GM19238 (cell line): Measurements from ENCODE around the gene FHIT.
"Not testable (repeated sequence)": the region's sequence is repeated elsewhere in the genome, so short reads cannot be mapped to it uniquely, and the experiment has no call there.

Experiments used
- DNase-seq: peaks from one replicate; pipeline ENCODE4 v3.0.0; 2011; ENCODE audit warnings: low spot score; ENCODE audit not compliant: insufficient read length

Gene FHIT

GRCh38 chr3:60737633-60738399 lies 513.4 kb downstream of the FHIT start:
- no peak for DNase-seq

GRCh38 chr3:60730371-60730770 lies 520.9 kb downstream of the FHIT start:
- DNase-seq: no peak

- no peak for DNase-seq
These were observed 522.2 kb downstream of the FHIT start for GRCh38 chr3:60729056-60729455.

- DNase-seq: no peak
These were observed 523.2 kb downstream of the FHIT start for GRCh38 chr3:60728006-60728405.

GRCh38 chr3:60720736-60721135 lies 530.5 kb downstream of the FHIT start:
- no peak for DNase-seq

- no peak for DNase-seq
These were observed 534.7 kb downstream of the FHIT start for GRCh38 chr3:60716573-60716972.

GRCh38 chr3:60708191-60708975 lies 542.9 kb downstream of the FHIT start:
- no peak for DNase-seq

GRCh38 chr3:60707452-60708020 lies 543.7 kb downstream of the FHIT start:
- no peak for DNase-seq

- DNase-seq: no peak
These were observed 547.1 kb downstream of the FHIT start for GRCh38 chr3:60703956-60704736.

GRCh38 chr3:60703008-60703407 lies 548.2 kb downstream of the FHIT start:
- no peak for DNase-seq

GRCh38 chr3:60698117-60698516 lies 553.1 kb downstream of the FHIT start:
- DNase-seq: no peak

GRCh38 chr3:60697132-60697531 lies 554.1 kb downstream of the FHIT start:
- no peak for DNase-seq

GRCh38 chr3:60696428-60697125 lies 554.7 kb downstream of the FHIT start:
- no peak for DNase-seq

GRCh38 chr3:60675424-60675823 lies 575.8 kb downstream of the FHIT start:
- DNase-seq: no peak

- DNase-seq: no peak
These were observed 576.4 kb downstream of the FHIT start for GRCh38 chr3:60674870-60675269.

GRCh38 chr3:60673123-60673522 lies 578.1 kb downstream of the FHIT start:
- no peak for DNase-seq

- not testable (repeated sequence) for DNase-seq
These were observed 578.9 kb downstream of the FHIT start for GRCh38 chr3:60672337-60672736.

- DNase-seq: no peak
These were observed 581.6 kb downstream of the FHIT start for GRCh38 chr3:60669636-60670035.

GRCh38 chr3:60660026-60660425 lies 591.2 kb downstream of the FHIT start:
- DNase-seq: no peak

- DNase-seq: no peak
These were observed 592.2 kb downstream of the FHIT start for GRCh38 chr3:60659098-60659497.

GRCh38 chr3:60657972-60658371 lies 593.3 kb downstream of the FHIT start:
- no peak for DNase-seq
